ENCODE data around the gene EPHB1. TPM values are rescaled to one million over a fixed set of nuclear protein-coding genes. Genes with fewer than 3 reads are reported as not detected.

The EPHB1 gene
- total RNA-seq, 1 experiment from 2014 or later: 7.0 TPM

DNA sequence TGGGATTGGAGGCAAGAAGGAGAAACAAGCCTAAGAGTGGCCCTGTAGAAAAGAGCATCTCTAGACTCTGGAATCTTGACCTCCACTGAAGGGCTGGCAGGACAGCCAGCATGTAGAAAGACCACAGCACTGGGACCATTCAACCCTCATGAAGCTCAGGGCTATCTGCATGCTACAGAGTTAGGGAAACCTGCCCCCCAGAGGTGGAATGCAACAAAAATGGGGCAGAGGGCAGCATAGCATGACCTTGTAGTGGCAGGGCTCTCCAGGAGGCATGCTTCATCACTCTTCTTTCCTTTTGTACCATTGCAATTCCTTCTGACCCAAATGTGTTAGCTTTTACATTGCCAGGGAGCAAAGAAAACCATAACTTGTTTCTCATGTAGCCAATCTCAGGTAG, 445.4 kb downstream of the EPHB1 start (continued):
- TF ChIP-seq, protein P1, sequence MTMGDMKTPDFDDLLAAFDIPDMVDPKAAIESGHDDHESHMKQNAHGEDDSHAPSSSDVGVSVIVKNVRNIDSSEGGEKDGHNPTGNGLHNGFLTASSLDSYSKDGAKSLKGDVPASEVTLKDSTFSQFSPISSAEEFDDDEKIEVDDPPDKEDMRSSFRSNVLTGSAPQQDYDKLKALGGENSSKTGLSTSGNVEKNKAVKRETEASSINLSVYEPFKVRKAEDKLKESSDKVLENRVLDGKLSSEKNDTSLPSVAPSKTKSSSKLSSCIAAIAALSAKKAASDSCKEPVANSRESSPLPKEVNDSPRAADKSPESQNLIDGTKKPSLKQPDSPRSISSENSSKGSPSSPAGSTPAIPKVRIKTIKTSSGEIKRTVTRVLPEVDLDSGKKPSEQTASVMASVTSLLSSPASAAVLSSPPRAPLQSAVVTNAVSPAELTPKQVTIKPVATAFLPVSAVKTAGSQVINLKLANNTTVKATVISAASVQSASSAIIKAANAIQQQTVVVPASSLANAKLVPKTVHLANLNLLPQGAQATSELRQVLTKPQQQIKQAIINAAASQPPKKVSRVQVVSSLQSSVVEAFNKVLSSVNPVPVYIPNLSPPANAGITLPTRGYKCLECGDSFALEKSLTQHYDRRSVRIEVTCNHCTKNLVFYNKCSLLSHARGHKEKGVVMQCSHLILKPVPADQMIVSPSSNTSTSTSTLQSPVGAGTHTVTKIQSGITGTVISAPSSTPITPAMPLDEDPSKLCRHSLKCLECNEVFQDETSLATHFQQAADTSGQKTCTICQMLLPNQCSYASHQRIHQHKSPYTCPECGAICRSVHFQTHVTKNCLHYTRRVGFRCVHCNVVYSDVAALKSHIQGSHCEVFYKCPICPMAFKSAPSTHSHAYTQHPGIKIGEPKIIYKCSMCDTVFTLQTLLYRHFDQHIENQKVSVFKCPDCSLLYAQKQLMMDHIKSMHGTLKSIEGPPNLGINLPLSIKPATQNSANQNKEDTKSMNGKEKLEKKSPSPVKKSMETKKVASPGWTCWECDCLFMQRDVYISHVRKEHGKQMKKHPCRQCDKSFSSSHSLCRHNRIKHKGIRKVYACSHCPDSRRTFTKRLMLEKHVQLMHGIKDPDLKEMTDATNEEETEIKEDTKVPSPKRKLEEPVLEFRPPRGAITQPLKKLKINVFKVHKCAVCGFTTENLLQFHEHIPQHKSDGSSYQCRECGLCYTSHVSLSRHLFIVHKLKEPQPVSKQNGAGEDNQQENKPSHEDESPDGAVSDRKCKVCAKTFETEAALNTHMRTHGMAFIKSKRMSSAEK (CRISPR knock-in tag; IDR thresholded peaks at IDR 0.05; ENCODE audit: borderline replicate concordance): no peak

GRCh38 chr3:135242285-135242684, 447.2 kb downstream of the EPHB1 start:
- H3K4me3 Mint-ChIP-seq: no peak overlapping the region
- ChIA-PET POLR2A (no interaction called here), CTCF (interaction anchor here (0.7 to 6.6 kb wide), 3 partner anchors 13 to 447 kb away, joined by 3 to 65 read pairs (median 4); partner anchors contain the start of gene EPHB1)
- ATAC-seq (no peak), DNase-seq (ENCODE audit: low spot score) (no peak)
- no peaks in the 10 kb centered on the region for H3K9me3 Mint-ChIP-seq
- peaks cover 29% of the 10 kb centered on the region for H3K4me1 Mint-ChIP-seq
- no peaks in the 10 kb centered on the region for H3K27me3 Mint-ChIP-seq (ENCODE audit: low read depth)
- H3K27ac Mint-ChIP-seq: no peak overlapping the region
- no peaks in the 10 kb centered on the region for H3K36me3 Mint-ChIP-seq
- no peak for TF ChIP-seq ATF1 (CRISPR knock-in tag; IDR thresholded peaks at IDR 0.05)
- TF ChIP-seq ZNF416 (CRISPR knock-in tag; IDR thresholded peaks at IDR 0.05): no peak
- no peak for TF ChIP-seq NFYB (CRISPR knock-in tag; conservative IDR thresholded peaks at IDR 0.05; ENCODE audit: low read depth)
- TF ChIP-seq GRHL2 (CRISPR knock-in tag; IDR thresholded peaks at IDR 0.05; ENCODE audit: insufficient replicate concordance, severe bottlenecking): no peak
- TF ChIP-seq FOXP4 (CRISPR knock-in tag; IDR thresholded peaks at IDR 0.05): no peak
- no peak for TF ChIP-seq AFF4 (CRISPR knock-in tag; IDR thresholded peaks at IDR 0.05; ENCODE audit: borderline replicate concordance)
- no peak for TF ChIP-seq HMGA2 (CRISPR knock-in tag; IDR thresholded peaks at IDR 0.05)

DNA sequence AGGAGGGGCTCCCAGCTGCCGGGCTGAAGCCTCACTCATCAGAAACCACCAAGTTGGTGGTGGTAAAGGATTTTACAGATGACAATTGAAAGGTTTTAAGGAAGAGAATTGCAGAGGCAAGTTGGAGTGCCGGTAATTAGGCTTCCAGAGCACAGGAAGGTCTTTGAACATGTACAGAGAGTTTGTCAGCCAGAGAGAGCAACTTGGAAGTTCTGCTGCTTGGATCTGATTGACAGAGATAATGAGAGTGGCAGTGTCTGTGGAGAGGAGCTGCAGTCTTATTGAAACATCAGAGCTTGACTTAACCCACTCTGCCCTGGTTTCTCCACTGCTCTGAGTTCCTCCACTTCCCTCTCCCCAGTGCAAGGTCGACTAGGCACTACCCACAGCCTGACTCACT, 448.6 kb downstream of the EPHB1 start:
- Mint-ChIP-seq H3K27ac (no peak overlapping the region), H3K27me3 (ENCODE audit: low read depth) (no peaks in the 10 kb centered on the region), H3K36me3 (no peaks in the 10 kb centered on the region), H3K9me3 (no peaks in the 10 kb centered on the region), H3K4me3 (no peak overlapping the region), H3K4me1 (peaks cover 16% of the 10 kb centered on the region)
- DNase-seq (ENCODE audit: low spot score) (no peak), ATAC-seq (no peak)
- ChIA-PET CTCF (no interaction called here), POLR2A (no interaction called here)
- TF ChIP-seq PRRX2 (CRISPR knock-in tag; IDR thresholded peaks at IDR 0.05) (no peak), ELF4 (CRISPR knock-in tag; IDR thresholded peaks at IDR 0.05; ENCODE audit: low read depth) (no peak), E2F4 (CRISPR knock-in tag; IDR thresholded peaks at IDR 0.05; ENCODE audit: borderline replicate concordance, low read depth) (no peak), ZNF396 (CRISPR knock-in tag; IDR thresholded peaks at IDR 0.05; ENCODE audit: borderline replicate concordance) (no peak), ZNF121 (CRISPR knock-in tag; IDR thresholded peaks at IDR 0.05) (no peak), RELA (CRISPR knock-in tag; IDR thresholded peaks at IDR 0.05; ENCODE audit: borderline replicate concordance) (no peak), NR3C1 (CRISPR knock-in tag; conservative IDR thresholded peaks at IDR 0.05; ENCODE audit: low read depth) (no peak)
- TF ChIP-seq, protein P2, sequence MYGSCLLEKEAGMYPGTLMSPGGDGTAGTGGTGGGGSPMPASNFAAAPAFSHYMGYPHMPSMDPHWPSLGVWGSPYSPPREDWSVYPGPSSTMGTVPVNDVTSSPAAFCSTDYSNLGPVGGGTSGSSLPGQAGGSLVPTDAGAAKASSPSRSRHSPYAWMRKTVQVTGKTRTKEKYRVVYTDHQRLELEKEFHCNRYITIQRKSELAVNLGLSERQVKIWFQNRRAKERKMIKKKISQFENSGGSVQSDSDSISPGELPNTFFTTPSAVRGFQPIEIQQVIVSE (CRISPR knock-in tag; IDR thresholded peaks at IDR 0.05; ENCODE audit: borderline replicate concordance): no peak
- TF ChIP-seq, protein P3, sequence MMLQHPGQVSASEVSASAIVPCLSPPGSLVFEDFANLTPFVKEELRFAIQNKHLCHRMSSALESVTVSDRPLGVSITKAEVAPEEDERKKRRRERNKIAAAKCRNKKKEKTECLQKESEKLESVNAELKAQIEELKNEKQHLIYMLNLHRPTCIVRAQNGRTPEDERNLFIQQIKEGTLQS (CRISPR knock-in tag; conservative IDR thresholded peaks at IDR 0.05): no peak
- TF ChIP-seq, protein P4, sequence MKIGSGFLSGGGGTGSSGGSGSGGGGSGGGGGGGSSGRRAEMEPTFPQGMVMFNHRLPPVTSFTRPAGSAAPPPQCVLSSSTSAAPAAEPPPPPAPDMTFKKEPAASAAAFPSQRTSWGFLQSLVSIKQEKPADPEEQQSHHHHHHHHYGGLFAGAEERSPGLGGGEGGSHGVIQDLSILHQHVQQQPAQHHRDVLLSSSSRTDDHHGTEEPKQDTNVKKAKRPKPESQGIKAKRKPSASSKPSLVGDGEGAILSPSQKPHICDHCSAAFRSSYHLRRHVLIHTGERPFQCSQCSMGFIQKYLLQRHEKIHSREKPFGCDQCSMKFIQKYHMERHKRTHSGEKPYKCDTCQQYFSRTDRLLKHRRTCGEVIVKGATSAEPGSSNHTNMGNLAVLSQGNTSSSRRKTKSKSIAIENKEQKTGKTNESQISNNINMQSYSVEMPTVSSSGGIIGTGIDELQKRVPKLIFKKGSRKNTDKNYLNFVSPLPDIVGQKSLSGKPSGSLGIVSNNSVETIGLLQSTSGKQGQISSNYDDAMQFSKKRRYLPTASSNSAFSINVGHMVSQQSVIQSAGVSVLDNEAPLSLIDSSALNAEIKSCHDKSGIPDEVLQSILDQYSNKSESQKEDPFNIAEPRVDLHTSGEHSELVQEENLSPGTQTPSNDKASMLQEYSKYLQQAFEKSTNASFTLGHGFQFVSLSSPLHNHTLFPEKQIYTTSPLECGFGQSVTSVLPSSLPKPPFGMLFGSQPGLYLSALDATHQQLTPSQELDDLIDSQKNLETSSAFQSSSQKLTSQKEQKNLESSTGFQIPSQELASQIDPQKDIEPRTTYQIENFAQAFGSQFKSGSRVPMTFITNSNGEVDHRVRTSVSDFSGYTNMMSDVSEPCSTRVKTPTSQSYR (CRISPR knock-in tag; IDR thresholded peaks at IDR 0.05): no peak
